Measurements from ENCODE around the gene NMNAT3. TPM values are rescaled to one million over a fixed set of nuclear protein-coding genes. Genes with fewer than 3 reads are reported as not detected.

NMNAT3 gene
- total RNA-seq, 4 donors from 2014 or later = 5.6 to 46.2 (median 14.2) TPM

DNA sequence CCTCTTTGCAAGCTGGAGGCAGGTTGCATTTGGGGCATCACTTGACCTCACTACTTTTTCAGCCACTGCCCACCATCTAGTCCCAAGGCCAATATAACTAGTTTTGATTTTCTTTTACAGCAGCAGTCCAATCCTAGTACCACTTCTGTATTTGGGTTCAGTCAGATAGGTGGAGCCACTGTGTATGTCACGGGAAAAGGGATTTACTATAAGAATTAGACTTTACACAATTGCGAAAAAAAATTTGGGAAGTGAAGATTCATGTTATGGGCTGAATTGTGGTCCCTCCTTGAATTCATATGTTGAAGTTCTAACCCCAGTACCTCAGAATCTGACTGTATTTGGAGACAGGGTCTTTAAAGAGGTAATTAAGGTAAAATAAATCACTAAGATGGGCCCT is 37.4 kb upstream of the NMNAT3 start:
- Histone ChIP-seq H3K27ac (no peak overlapping the region), H3K27me3 (no peaks in the 10 kb centered on the region), H3K4me1 (no peaks in the 10 kb centered on the region), H3K9me3 (no peaks in the 10 kb centered on the region), H3K36me3 (no peaks in the 10 kb centered on the region), H3K4me3 (no peak overlapping the region)
- no peak for TF ChIP-seq POLR2A (IDR thresholded peaks at IDR 0.05)
- TF ChIP-seq, protein P1, sequence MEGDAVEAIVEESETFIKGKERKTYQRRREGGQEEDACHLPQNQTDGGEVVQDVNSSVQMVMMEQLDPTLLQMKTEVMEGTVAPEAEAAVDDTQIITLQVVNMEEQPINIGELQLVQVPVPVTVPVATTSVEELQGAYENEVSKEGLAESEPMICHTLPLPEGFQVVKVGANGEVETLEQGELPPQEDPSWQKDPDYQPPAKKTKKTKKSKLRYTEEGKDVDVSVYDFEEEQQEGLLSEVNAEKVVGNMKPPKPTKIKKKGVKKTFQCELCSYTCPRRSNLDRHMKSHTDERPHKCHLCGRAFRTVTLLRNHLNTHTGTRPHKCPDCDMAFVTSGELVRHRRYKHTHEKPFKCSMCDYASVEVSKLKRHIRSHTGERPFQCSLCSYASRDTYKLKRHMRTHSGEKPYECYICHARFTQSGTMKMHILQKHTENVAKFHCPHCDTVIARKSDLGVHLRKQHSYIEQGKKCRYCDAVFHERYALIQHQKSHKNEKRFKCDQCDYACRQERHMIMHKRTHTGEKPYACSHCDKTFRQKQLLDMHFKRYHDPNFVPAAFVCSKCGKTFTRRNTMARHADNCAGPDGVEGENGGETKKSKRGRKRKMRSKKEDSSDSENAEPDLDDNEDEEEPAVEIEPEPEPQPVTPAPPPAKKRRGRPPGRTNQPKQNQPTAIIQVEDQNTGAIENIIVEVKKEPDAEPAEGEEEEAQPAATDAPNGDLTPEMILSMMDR (IDR thresholded peaks at IDR 0.05) = no peak
- no peak for DNase-seq

DNA sequence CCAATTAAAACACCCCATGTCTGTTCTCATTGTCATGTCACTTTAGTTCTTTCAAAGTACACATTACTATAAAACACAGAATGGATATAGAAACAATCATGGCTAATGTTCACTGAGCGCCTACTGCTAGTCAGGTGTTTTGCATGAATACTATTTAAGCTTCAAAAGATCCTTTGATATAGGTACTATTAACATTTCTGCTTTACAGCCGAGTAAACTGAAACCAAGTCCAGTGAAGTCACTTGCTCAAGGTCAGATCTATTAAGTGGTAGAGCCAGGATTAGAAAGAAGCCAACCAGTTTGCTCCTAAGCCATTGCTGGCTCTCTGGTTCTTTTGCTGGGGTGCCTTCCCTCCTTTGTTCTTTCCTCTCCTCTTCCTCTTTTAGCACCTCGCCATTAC is 32.4 kb upstream of the NMNAT3 start:
- Histone ChIP-seq H3K36me3 (no peaks in the 10 kb centered on the region), H3K9me3 (no peaks in the 10 kb centered on the region), H3K4me3 (no peak overlapping the region), H3K4me1 (no peaks in the 10 kb centered on the region), H3K27me3 (no peaks in the 10 kb centered on the region), H3K27ac (no peak overlapping the region)
- no peak for TF ChIP-seq POLR2A (IDR thresholded peaks at IDR 0.05)
- no peak for DNase-seq

DNA sequence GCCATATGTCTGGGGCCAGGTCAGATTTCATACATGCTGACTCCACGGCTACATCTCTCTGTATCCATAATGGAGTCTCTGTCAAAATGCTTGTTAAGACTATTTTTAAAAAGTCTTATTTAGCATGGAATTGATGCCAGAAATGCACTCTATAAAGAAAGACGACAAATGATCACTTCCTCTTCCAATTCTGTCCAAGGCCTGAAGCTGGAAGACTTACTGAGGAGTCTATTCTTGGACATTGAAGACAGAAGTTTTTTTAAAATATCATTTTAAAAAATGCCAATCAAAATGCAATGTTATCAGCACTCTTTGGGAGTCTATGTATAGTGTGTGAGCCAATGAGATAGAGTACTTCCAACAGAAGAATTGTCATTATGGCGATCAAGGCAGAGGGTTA is 27.9 kb upstream of the NMNAT3 start:
- Histone ChIP-seq H3K4me1 (no peaks in the 10 kb centered on the region), H3K36me3 (no peaks in the 10 kb centered on the region), H3K27ac (no peak overlapping the region), H3K4me3 (no peak overlapping the region), H3K27me3 (no peaks in the 10 kb centered on the region), H3K9me3 (no peaks in the 10 kb centered on the region)
- no peak for DNase-seq
- no peak for TF ChIP-seq POLR2A (IDR thresholded peaks at IDR 0.05)
- TF ChIP-seq, protein P1 (IDR thresholded peaks at IDR 0.05) = no peak

DNA sequence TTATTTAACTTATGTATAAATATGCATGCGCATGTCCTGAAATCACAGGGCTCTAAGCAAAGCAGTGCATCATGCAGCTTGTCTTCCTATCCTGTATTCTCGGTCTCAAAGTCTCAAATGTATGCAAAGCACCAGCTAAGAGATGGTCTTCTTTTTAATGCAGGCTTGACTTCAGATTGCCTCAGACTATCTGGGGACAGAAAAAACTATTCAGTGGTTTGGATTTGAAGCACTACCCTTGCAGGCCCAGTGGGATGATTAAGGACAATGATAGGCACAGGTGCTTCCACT is 18.5 kb upstream of the NMNAT3 start:
- Histone ChIP-seq H3K36me3 (no peaks in the 10 kb centered on the region), H3K4me3 (no peak overlapping the region), H3K4me1 (no peaks in the 10 kb centered on the region), H3K9me3 (no peaks in the 10 kb centered on the region), H3K27ac (no peak overlapping the region), H3K27me3 (no peaks in the 10 kb centered on the region)
- DNase-seq = no peak
- TF ChIP-seq, protein P1 (IDR thresholded peaks at IDR 0.05) = no peak
- TF ChIP-seq POLR2A (IDR thresholded peaks at IDR 0.05) = no peak

DNA sequence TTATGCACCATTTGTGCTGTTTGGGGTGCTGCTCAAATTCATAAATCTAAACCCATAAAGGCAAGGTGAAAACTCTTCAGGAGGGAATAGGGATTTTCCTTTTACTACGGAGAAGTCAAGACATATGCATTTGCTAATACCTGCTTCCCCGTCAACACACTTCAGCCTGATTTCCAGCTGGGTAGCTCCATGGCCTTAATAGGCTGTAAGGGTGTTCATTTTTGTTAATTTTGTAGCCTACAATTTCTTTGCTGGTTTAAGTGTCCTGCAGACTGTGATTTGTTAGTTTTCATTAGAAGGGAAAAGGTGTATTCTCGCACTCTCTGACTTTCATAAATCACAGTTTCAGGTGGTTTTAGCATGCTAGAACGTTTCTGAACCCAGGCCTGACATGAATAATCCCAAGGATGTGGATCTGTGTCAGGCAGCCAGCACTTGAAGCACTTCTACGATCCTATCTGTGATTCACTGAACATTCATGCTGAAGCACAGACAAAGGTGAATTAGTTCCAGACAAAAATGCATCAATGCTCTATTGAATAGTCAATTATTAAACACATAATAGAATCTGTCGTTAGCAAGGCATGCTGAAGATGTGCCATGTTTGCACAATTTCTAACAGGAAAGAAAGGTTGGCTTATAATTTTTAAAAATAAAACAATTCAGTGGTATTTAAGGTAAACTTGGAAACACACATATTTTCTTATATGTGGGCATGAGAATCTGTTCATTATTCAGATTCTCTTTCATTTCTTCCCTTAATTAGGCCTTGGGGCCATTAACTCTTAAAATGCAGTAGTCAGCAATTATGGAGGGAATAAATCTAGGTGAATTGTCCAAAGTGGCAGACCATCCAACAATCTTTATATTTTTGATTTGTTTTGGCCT is 17.9 kb upstream of the NMNAT3 start:
- H3K27ac ChIP-seq = no peak overlapping the region
- TF ChIP-seq POLR2A (IDR thresholded peaks at IDR 0.05) = no peak
- TF ChIP-seq, protein P1 (IDR thresholded peaks at IDR 0.05) = no peak
- DNase-seq = no peak
- H3K4me3 ChIP-seq = no peak overlapping the region
- H3K4me1 ChIP-seq = no peaks in the 10 kb centered on the region
- no peaks in the 10 kb centered on the region for H3K9me3 ChIP-seq
- H3K27me3 ChIP-seq = no peaks in the 10 kb centered on the region
- no peaks in the 10 kb centered on the region for H3K36me3 ChIP-seq

DNA sequence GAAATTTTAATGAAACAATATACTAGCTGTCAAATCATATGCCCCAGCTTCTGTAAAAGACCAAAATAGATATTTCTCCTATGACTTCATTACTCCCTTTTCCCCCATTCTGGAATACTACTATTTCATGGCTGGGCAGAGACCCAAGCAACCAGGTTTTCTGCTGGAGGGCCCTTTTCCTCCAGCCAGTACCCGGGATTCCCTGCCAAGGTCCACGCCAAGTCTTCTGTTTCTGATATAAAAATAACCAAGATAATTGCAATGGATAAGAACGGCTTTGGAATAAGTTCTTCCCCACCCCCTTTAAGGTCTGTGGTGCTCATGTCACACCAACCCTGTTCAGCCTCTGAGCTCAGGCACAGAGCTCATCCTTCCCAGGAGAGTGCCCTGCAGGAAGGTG is 17.2 kb upstream of the NMNAT3 start:
- TF ChIP-seq, protein P1 (IDR thresholded peaks at IDR 0.05) = no peak
- no peak for TF ChIP-seq POLR2A (IDR thresholded peaks at IDR 0.05)

More for the DNA sequence above, 17.2 kb upstream of the NMNAT3 start:
- Histone ChIP-seq H3K9me3 (no peaks in the 10 kb centered on the region), H3K27ac (no peak overlapping the region), H3K4me3 (no peak overlapping the region), H3K4me1 (no peaks in the 10 kb centered on the region), H3K36me3 (no peaks in the 10 kb centered on the region), H3K27me3 (no peaks in the 10 kb centered on the region)
- DNase-seq = no peak

Data from Peyer's patch (tissue), 4 donors.